Urinary bladder (tissue), 4 donors: Measurements from ENCODE around the gene DPP7. TPM values are rescaled to one million over a fixed set of nuclear protein-coding genes. Genes with fewer than 3 reads are reported as not detected.

Experiments used
- DNase-seq: peaks from one replicate; pipeline ENCODE4 v3.0.0-alpha.2; 2015; ENCODE audit errors: extremely low spot score
- H3K27ac ChIP-seq: one replicate; pipeline ENCODE4 v1.5.1; 2013; ENCODE audit warnings: low read depth, mild to moderate bottlenecking, moderate library complexity
- H3K36me3 ChIP-seq: one replicate; pipeline ENCODE4 v1.6.1; 2013; ENCODE audit warnings: mild to moderate bottlenecking, moderate library complexity; ENCODE audit not compliant: insufficient read depth
- H3K4me1 ChIP-seq: one replicate; pipeline ENCODE4 v1.6.1; 2013; ENCODE audit warnings: mild to moderate bottlenecking, moderate library complexity; ENCODE audit not compliant: insufficient read depth
- H3K4me3 ChIP-seq: one replicate; pipeline ENCODE4 v1.5.1; 2013; ENCODE audit warnings: low read depth, low read length
- WGBS: extraction: QIAGEN DNeasy Blood & Tissue Kit; methylation state at CpG from one replicate; pipeline ENCODE4 v1.1.7; 2013; 5-methylcytosine and 5-hydroxymethylcytosine counted together
- polyA plus RNA-seq: library from polyadenylated mRNA; stranded (reverse); fragments of 200-250 nt; gene quantifications from one replicate; pipeline ENCODE4 v1.2.3, GENCODE V29; 2013
- total RNA-seq: library from RNA; depleted of rRNA; stranded (reverse); fragments of >200 nt; gene quantifications from one replicate; pipeline ENCODE4 v1.2.3, GENCODE V29; 2014
- donor health status: healthy with polysubstance abuse.
- donor health status: healthy.

DPP7 gene
- total RNA-seq: 18.5 TPM
- 162 TPM for polyA plus RNA-seq

DNA sequence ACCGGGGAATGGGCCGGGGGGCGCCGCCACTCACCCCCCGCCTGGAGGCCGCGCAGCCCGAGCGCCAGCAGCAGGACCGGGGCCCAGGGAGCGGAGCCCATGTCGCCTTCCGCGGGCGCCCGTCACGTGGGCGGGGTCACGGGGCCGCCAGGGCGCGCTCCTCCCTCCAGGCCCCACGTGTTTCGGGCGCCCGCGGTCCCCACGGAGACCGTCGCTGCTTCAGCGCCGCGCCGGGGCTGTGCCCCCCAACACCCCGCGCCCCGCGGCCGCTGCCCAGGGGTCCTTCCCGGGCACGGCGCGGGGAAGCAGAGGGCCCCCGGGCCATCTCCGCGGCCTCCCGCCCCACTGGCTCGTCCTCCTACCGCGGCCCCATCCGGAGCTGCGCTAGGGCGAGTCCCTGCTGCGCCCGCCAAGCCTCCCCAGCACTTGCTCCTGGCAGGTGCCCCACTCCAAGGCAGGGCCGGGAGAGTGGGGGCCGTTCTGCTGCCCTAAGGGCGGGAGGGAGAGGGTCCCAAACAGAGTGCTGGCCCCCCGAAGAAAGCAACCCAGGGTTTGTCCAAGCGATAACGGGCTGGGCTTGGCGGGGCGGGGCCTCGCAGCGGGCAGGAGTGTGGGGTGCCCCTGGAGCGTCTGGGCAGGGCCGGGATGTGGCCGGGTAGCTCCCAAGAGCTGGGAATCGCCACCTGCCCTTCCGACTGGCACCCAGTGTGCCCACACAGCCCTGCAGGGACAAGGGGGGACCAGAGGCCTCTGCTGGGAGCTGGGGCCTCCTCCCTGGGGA, at the start of gene DPP7:
DPP7 (minus strand) TSS at position 121 of the 781 bp plus-strand sequence; CDS start at position 101, 20 bp downstream.
- Histone ChIP-seq H3K36me3 (no peaks in the 10 kb centered on the region), H3K4me1 (no peaks in the 10 kb centered on the region), H3K27ac (no peak within 1 kb of the TSS), H3K4me3 (peak within 1 kb of the TSS; percentile 86)
- WGBS: 7% methylated on average over 69 of the region's 70 CpGs
- no peak for DNase-seq

DNA sequence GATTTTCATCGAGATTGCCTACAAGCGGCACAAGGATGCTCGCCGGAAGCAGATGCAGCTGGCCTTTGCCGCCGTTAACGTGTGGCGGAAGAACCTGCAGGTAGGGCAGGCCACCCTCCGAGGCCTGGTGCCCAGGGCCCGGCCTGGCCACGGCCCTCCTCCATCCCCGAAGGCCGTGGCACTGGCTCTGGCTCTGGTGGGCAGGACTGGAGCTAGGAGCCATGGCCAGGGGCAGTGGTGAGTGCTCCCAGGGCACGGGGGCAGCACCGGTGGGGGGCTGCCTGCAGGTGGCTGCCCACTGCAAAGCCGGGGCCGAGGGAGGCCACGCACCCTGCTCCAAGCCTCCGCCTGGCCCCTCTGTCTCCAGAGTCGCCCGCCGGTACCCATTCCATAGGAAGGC, 49.3 kb upstream of the DPP7 start:
- DNase-seq: no peak
- WGBS: 80% methylated on average over 22 of the region's 22 CpGs
- Histone ChIP-seq H3K4me3 (no peak overlapping the region), H3K27ac (no peak overlapping the region), H3K36me3 (no peaks in the 10 kb centered on the region), H3K4me1 (peaks cover 1% of the 10 kb centered on the region)

DNA sequence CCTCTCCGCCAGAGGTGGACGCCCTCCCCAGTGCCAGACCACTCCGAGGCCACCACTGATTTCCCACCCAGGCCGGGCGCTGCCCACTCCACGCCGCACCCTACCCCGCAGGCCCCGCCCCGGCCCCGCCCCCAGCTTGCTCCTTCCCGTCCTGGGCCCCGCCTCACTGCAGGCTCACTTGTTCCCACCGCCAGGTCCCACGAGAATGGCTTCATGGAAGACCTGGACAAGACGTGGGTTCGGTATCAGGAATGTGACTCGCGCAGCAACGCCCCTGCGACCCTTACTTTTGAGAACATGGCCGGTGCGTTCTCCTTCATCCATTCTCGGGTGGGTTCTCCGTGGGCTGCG, 48.8 kb upstream of the DPP7 start:
- H3K4me1 ChIP-seq: peaks cover 1% of the 10 kb centered on the region
- no peak overlapping the region for H3K27ac ChIP-seq
- peak overlapping the region; percentile 17 for H3K4me3 ChIP-seq
- no peaks in the 10 kb centered on the region for H3K36me3 ChIP-seq
- no peak for DNase-seq
- 29% methylated on average over 26 of the region's 26 CpGs for WGBS

GRCh38 chr9:137162505-137163364, 48.2 kb upstream of the DPP7 start:
- no peak for DNase-seq
- 5% methylated on average over 74 of the region's 74 CpGs for WGBS
- Histone ChIP-seq H3K4me3 (peak overlapping the region; percentile 17), H3K4me1 (peaks cover 1% of the 10 kb centered on the region), H3K27ac (no peak overlapping the region), H3K36me3 (no peaks in the 10 kb centered on the region)

DNA sequence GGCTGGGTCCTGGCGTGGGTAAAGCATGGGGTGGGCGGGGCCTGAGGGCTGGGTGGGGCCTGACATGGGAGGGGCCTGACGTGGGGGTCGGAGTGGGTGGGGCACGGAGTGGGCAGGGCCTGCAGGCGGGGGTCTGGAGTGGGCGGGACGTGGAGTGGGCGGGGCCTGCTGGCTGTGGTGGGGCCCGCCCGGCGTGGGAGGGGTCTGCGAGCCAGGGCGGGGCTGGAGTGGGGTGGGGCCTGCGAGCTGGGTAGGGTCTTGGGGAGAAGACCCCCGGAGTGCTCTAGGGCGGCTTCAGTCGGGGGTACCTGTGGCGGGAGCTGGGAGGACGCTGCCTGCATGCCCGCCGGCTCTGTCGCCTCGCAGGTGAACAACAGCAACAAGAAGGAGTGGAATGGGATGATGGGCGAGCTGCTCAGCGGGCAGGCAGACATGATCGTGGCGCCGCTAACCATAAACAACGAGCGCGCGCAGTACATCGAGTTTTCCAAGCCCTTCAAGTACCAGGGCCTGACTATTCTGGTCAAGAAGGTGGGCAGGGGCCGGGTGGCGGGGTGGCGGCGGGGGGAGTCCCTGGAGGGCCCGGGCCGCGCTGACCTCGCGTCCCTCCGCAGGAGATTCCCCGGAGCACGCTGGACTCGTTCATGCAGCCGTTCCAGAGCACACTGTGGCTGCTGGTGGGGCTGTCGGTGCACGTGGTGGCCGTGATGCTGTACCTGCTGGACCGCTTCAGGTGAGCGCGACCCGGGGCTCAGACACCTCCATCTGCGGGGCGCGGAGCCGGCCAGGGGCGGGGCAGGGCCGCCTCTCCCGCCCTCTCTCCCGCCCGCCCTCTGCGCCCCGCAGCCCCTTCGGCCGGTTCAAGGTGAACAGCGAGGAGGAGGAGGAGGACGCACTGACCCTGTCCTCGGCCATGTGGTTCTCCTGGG, 47.3 kb upstream of the DPP7 start:
- 4% methylated on average over 69 of the region's 71 CpGs for WGBS

DNA sequence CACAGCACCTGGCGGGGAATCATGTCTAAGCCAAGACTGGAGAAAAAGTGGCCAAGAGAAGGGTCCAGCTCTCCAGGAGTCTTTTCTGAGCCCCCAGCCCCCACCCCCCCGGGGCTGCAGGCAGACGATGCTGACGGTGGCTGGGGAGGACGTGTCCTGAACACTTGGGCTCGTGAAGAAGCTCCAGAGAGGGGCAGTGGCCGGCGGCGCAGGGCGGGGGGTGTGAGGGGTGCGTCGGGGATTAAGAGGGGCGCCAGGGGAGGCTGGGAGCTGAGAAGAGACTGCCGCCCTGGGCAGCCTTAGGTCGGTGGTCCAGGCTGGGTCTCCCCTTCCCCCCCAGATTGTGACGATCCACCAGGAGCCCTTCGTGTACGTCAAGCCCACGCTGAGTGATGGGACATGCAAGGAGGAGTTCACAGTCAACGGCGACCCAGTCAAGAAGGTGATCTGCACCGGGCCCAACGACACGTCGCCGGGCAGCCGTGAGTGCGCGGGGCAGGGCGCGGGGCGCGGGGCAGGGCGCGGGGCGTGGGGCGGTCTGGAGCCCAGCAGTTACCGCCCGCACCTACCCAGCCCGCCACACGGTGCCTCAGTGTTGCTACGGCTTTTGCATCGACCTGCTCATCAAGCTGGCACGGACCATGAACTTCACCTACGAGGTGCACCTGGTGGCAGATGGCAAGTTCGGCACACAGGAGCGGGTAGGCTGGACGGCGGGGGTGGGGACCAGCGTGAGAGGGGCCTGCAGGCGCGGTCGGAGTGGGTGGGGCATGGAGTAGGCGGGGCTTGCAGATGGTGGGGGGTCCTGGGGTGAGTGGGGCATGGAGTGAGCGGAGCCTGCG, 46.4 kb upstream of the DPP7 start:
- WGBS: 35% methylated on average over 56 of the region's 56 CpGs
- Histone ChIP-seq H3K4me3 (no peak overlapping the region), H3K27ac (no peak overlapping the region), H3K36me3 (no peaks in the 10 kb centered on the region), H3K4me1 (peaks cover 1% of the 10 kb centered on the region)
- DNase-seq: no peak

More for the DNA sequence above, 47.3 kb upstream of the DPP7 start:
- H3K36me3 ChIP-seq: no peaks in the 10 kb centered on the region
- H3K4me3 ChIP-seq: no peak overlapping the region
- no peak overlapping the region for H3K27ac ChIP-seq
- peaks cover 1% of the 10 kb centered on the region for H3K4me1 ChIP-seq
- no peak for DNase-seq

GRCh38 chr9:137160054-137160425, 45.5 kb upstream of the DPP7 start:
- no peaks in the 10 kb centered on the region for H3K36me3 ChIP-seq
- H3K4me1 ChIP-seq: peaks cover 1% of the 10 kb centered on the region
- no peak for DNase-seq
- 65% methylated on average over 17 of the region's 17 CpGs for WGBS
- H3K4me3 ChIP-seq: no peak overlapping the region
- H3K27ac ChIP-seq: no peak overlapping the region

DNA sequence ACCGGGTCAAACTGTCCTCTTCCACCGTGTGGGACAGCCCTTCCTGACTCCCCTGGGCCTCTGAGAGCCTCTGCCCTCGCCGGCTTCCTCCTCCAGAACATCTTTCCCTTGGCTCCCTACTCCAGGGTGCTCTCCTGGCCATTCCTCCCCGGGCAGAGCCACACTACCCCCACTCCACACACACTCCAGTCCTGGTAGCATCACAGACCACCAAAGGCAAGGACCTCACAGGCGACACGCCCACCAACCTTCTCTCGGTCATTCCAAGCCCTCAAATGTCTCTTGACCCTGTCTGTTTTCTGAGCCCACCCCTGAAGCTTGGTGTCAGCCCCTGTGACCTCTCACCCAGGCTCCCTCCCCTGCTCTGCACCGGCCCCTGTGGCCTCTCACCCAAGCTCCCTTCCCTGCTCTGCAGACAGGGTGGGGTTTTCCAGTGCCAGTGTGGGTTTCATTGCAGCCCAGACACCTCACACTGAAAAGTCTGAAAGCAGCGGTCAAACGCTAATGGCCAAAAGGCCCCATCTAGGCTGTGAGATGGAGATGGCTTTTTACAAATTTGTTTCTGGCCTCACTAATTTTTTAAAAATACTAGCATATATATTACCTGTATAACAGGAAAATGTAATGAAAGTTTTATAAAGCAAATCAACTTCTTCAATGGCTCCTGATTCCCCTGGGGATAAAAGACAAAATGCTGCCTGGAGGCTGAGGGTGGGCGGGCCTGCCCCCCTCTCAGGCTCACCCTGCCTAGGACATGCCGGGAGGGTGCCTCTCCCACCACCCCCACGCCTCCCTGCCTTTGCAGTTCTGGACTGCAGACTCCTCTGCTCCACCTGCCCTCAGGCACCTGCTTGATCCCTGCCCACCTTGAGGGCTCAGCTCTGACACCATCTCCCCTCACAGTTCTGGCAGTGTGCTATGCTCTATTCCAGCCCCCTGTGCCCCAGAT, 44.8 kb upstream of the DPP7 start:
- Histone ChIP-seq H3K36me3 (no peaks in the 10 kb centered on the region), H3K4me1 (peaks cover 1% of the 10 kb centered on the region), H3K27ac (no peak overlapping the region), H3K4me3 (no peak overlapping the region)
- no peak for DNase-seq
- 40% methylated on average over 14 of the region's 14 CpGs for WGBS

GRCh38 chr9:137158625-137159024, 44.1 kb upstream of the DPP7 start:
- H3K4me3 ChIP-seq: no peak overlapping the region
- no peaks in the 10 kb centered on the region for H3K36me3 ChIP-seq
- WGBS: 48% methylated on average over 4 of the region's 4 CpGs
- H3K4me1 ChIP-seq: peaks cover 1% of the 10 kb centered on the region
- H3K27ac ChIP-seq: no peak overlapping the region
- DNase-seq: no peak

GRCh38 chr9:137157618-137158415, 43.3 kb upstream of the DPP7 start:
- H3K4me1 ChIP-seq: peaks cover 1% of the 10 kb centered on the region
- H3K27ac ChIP-seq: no peak overlapping the region
- WGBS: 59% methylated on average over 19 of the region's 19 CpGs
- H3K36me3 ChIP-seq: no peaks in the 10 kb centered on the region
- H3K4me3 ChIP-seq: no peak overlapping the region
- no peak for DNase-seq

- DNase-seq: no peak
- Histone ChIP-seq H3K4me3 (peak overlapping the region; percentile 1), H3K4me1 (no peaks in the 10 kb centered on the region), H3K27ac (no peak overlapping the region), H3K36me3 (no peaks in the 10 kb centered on the region)
- 3% methylated on average over 65 of the region's 65 CpGs for WGBS
These were observed 42.2 kb upstream of the DPP7 start for GRCh38 chr9:137156567-137157375.
